Esophagus (tissue), 2 donors: ENCODE results near the gene UBN2. TPM values are rescaled to one million over a fixed set of nuclear protein-coding genes. Genes with fewer than 3 reads are reported as not detected.
"Not testable (repeated sequence)": the region's sequence is repeated elsewhere in the genome, so short reads cannot be mapped to it uniquely, and the experiment has no call there.

ENCODE experiments used
- H3K27ac ChIP-seq, 2 donors: one replicate each; pipeline ENCODE4 v1.5.1; 2013; ENCODE audit warnings: low read depth in 2 of 2, mild to moderate bottlenecking in 2 of 2, inconsistent platforms in 1 of 2, low read length in 1 of 2, moderate library complexity in 1 of 2
- H3K27me3 ChIP-seq, 2 donors: one replicate each; pipeline ENCODE4 v1.6.1; 2013; ENCODE audit warnings: low read length in 2 of 2, control low read depth in 1 of 2, mild to moderate bottlenecking in 1 of 2; ENCODE audit not compliant: insufficient read depth in 2 of 2, control insufficient read depth in 1 of 2
- H3K36me3 ChIP-seq, 2 donors: one replicate each; pipeline ENCODE4 v1.6.1; 2013; ENCODE audit warnings: low read length in 1 of 2; ENCODE audit not compliant: control insufficient read depth in 2 of 2, insufficient read depth in 2 of 2
- H3K4me1 ChIP-seq, 2 donors: one replicate each; pipeline ENCODE4 v1.6.1; 2013; ENCODE audit warnings: low read length in 1 of 2; ENCODE audit not compliant: control insufficient read depth in 2 of 2, insufficient read depth in 2 of 2
- H3K4me3 ChIP-seq, 2 donors: one replicate each; pipeline ENCODE4 v1.5.1; 2013; ENCODE audit warnings: low read length in 2 of 2, mild to moderate bottlenecking in 2 of 2, low read depth in 1 of 2, moderate library complexity in 1 of 2
- H3K9me3 ChIP-seq, 2 donors: one replicate each; pipeline ENCODE4 v1.6.1; 2013; ENCODE audit warnings: mild to moderate bottlenecking in 2 of 2, low read depth in 1 of 2, low read length in 1 of 2, moderate library complexity in 1 of 2; ENCODE audit not compliant: control insufficient read depth in 2 of 2, insufficient read depth in 1 of 2
- whole genome bisulfite sequencing, 2 donors: extraction: QIAGEN DNeasy Blood & Tissue Kit; methylation state at CpG; one replicate each; pipeline ENCODE4 v1.1.7; 2013; 5-methylcytosine and 5-hydroxymethylcytosine counted together
- polyA plus RNA-seq, 2 donors: library from polyadenylated mRNA; stranded (reverse); fragments of 200-250 nt; gene quantifications; one replicate each; pipeline ENCODE4 v1.2.3, GENCODE V29; 2013
- donor health status: healthy with polysubstance abuse.
- donor health status: Bipolar disorder and iron deficiency.

The UBN2 gene
- polyA plus RNA-seq, 2 donors, result 1.4 to 3.0 TPM

GRCh38 chr7:139203992-139204391, 27.0 kb upstream of the UBN2 start:
- Histone ChIP-seq H3K27me3 (no peaks in the 10 kb centered on the region), H3K36me3 (no peaks in the 10 kb centered on the region), H3K9me3 (peaks cover 0 to 2% of the 10 kb centered on the region in 2 donors), H3K4me1 (no peaks in the 10 kb centered on the region), H3K4me3 (no peak overlapping the region), H3K27ac (no peak overlapping the region)
- WGBS, 2 donors, result 76 to 82% methylated on average over 3 of the region's 3 CpGs

GRCh38 chr7:139205843-139206242, 25.2 kb upstream of the UBN2 start:
- Histone ChIP-seq H3K9me3 (peaks cover 0 to 2% of the 10 kb centered on the region in 2 donors), H3K4me3 (no peak overlapping the region), H3K4me1 (no peaks in the 10 kb centered on the region), H3K27me3 (no peaks in the 10 kb centered on the region), H3K27ac (no peak overlapping the region), H3K36me3 (no peaks in the 10 kb centered on the region)

- Histone ChIP-seq H3K27ac (no peak overlapping the region), H3K4me1 (no peaks in the 10 kb centered on the region), H3K4me3 (no peak overlapping the region), H3K27me3 (no peaks in the 10 kb centered on the region), H3K36me3 (no peaks in the 10 kb centered on the region), H3K9me3 (no peaks in the 10 kb centered on the region)
- WGBS, 2 donors, result 96 to 97% methylated on average over 2 of the region's 2 CpGs
Observed at GRCh38 chr7:139212133-139212532, 18.9 kb upstream of the UBN2 start.

GRCh38 chr7:139213489-139213888, 17.5 kb upstream of the UBN2 start:
- H3K4me3 ChIP-seq, H3K27ac ChIP-seq, H3K9me3 ChIP-seq, H3K27me3 ChIP-seq, H3K4me1 ChIP-seq, H3K36me3 ChIP-seq: not testable (repeated sequence)
- WGBS, 2 donors, result 78 to 84% methylated on average over 6 of the region's 6 CpGs

GRCh38 chr7:139218173-139218572, 12.9 kb upstream of the UBN2 start:
- no peak overlapping the region for H3K27ac ChIP-seq
- H3K36me3 ChIP-seq, result no peaks in the 10 kb centered on the region
- H3K4me1 ChIP-seq, result no peaks in the 10 kb centered on the region
- H3K27me3 ChIP-seq, result no peaks in the 10 kb centered on the region
- WGBS, 2 donors, result 41 to 63% methylated on average over 1 of the region's 1 CpG
- no peaks in the 10 kb centered on the region for H3K9me3 ChIP-seq
- no peak overlapping the region for H3K4me3 ChIP-seq

- no peak overlapping the region for H3K4me3 ChIP-seq
- H3K27ac ChIP-seq, result no peak overlapping the region
- H3K27me3 ChIP-seq, result no peaks in the 10 kb centered on the region
- H3K36me3 ChIP-seq, result no peaks in the 10 kb centered on the region
- WGBS, 2 donors, result 88 to 93% methylated on average over 2 of the region's 2 CpGs
- no peaks in the 10 kb centered on the region for H3K9me3 ChIP-seq
- no peaks in the 10 kb centered on the region for H3K4me1 ChIP-seq
Observed at GRCh38 chr7:139224219-139224618, 6.8 kb upstream of the UBN2 start.

GRCh38 chr7:139224836-139225235, 6.2 kb upstream of the UBN2 start:
- not testable (repeated sequence) for H3K27ac ChIP-seq, H3K9me3 ChIP-seq, H3K36me3 ChIP-seq, H3K4me3 ChIP-seq, H3K27me3 ChIP-seq, H3K4me1 ChIP-seq
- 91 to 92% methylated on average over 18 of the region's 18 CpGs for WGBS, 2 donors

GRCh38 chr7:139225286-139226157, 5.5 kb upstream of the UBN2 start:
- H3K4me3 ChIP-seq, H3K4me1 ChIP-seq, H3K9me3 ChIP-seq, H3K27me3 ChIP-seq, H3K27ac ChIP-seq, H3K36me3 ChIP-seq: not testable (repeated sequence)
- 93 to 95% methylated on average over 60 of the region's 60 CpGs for WGBS, 2 donors

- 96 to 97% methylated on average over 23 of the region's 23 CpGs for WGBS, 2 donors
- not testable (repeated sequence) for H3K4me3 ChIP-seq, H3K9me3 ChIP-seq, H3K36me3 ChIP-seq, H3K27ac ChIP-seq, H3K4me1 ChIP-seq, H3K27me3 ChIP-seq
Observed at GRCh38 chr7:139226158-139226515, 4.9 kb upstream of the UBN2 start.

GRCh38 chr7:139226988-139227488, 4.0 kb upstream of the UBN2 start:
- not testable (repeated sequence) for H3K27me3 ChIP-seq, H3K9me3 ChIP-seq, H3K4me1 ChIP-seq, H3K27ac ChIP-seq, H3K4me3 ChIP-seq, H3K36me3 ChIP-seq
- WGBS, 2 donors, result 87 to 94% methylated on average over 8 of the region's 8 CpGs
